Stomach smooth muscle (tissue), 2 donors: Measurements from ENCODE around the gene CBLN3.

Experiments used
- H3K27ac ChIP-seq: one replicate; pipeline ENCODE4 v1.7.0; 2013; ENCODE audit warnings: mild to moderate bottlenecking, low read length, inconsistent platforms
- H3K27me3 ChIP-seq, 2 donors: one replicate each; pipeline ENCODE4 v1.7.0; 2013; ENCODE audit warnings: low read length in 2 of 2; ENCODE audit not compliant: insufficient read depth in 2 of 2, control insufficient read depth in 1 of 2
- H3K36me3 ChIP-seq, 2 donors: one replicate each; pipeline ENCODE4 v1.7.0; 2013; ENCODE audit warnings: low read length in 2 of 2; ENCODE audit not compliant: control insufficient read depth in 2 of 2, insufficient read depth in 2 of 2
- H3K4me1 ChIP-seq: one replicate; pipeline ENCODE4 v1.7.0; 2013; ENCODE audit warnings: low read length; ENCODE audit not compliant: control insufficient read depth, insufficient read depth
- H3K4me3 ChIP-seq, 2 donors: one replicate each; pipeline ENCODE4 v1.7.0; 2013; ENCODE audit warnings: low read length in 2 of 2
- H3K9ac ChIP-seq, 2 donors: one replicate each; pipeline ENCODE4 v1.7.0; 2013; ENCODE audit warnings: low read length in 2 of 2, mild to moderate bottlenecking in 1 of 2
- H3K9me3 ChIP-seq, 2 donors: one replicate each; pipeline ENCODE4 v1.7.0; 2013; ENCODE audit warnings: low read length in 2 of 2; ENCODE audit not compliant: control insufficient read depth in 2 of 2
- donor health status: healthy.
- donor health status: Pancreatic carcinoma.

CBLN3 gene

DNA sequence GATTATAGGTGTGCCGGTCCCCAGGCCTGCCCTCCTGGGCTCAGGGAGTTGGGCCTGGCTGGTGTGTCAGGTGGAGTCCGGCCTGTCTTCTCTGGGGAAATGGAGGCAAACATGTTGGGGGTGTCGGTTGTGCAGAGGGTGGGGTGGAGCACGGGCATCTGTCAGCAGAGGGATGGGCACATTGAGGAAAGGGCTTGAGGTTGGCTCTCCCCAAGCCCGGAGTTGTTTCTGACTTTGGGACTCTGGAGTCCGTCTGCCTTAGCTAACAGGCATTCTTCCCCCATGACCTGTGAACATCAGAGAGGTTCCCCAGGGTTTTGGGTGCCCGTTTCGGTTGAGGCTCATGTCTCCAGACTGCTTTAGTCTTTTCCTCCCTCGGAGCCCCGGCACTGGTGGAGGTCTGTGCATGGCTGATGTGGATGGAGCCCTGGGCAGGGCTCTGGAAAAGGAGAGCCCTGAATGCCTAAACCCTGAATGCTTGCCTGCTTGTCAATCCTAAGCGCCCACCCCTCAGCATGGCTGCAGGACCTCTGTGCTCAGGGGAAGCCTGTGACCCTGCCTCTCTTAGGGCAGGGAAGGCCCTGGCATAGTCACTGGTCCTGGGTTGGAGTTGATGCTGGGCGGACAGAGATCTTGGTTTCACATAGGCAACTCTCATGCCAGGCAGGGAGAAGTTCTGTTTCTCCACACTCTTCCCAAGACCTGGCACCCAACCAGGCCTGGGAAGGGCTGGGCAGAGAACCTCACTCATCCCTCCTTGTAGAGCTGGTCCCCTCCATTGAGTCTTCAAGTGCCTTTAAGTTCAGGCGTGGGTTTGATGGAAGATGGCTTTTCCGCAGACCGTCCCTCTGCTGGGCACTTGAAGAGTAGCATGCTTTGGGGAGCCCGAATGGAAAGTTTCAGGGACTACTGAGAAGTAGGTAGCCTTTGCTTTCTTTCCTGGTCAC is 17.8 kb downstream of the CBLN3 start:
- H3K4me3 ChIP-seq, result no peak overlapping the region
- H3K27me3 ChIP-seq, result no peaks in the 10 kb centered on the region
- H3K4me1 ChIP-seq, result no peaks in the 10 kb centered on the region
- peaks cover 3 to 43% of the 10 kb centered on the region in 2 donors for H3K36me3 ChIP-seq
- H3K9ac ChIP-seq, result no peak overlapping the region
- H3K27ac ChIP-seq, result no peak overlapping the region
- no peaks in the 10 kb centered on the region for H3K9me3 ChIP-seq

DNA sequence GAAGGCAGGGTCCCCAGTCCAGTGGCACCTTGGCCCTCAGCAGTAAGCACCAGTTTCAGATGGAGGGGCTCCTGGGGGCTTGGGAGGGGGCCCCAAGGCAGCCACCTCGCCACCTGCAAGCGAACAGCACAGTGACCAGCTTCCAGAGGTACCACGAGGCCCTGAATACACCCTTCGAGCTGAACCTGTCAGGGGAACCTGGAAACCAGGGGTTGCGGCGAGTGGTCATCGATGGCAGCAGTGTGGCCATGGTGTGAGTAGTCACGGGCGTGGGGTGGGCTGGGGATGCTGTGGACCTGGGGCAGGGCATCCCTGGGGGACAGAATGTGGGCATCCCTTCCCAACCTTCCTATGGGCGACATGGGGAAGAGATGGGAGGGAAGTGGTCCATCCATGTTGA is 19.5 kb downstream of the CBLN3 start:
- no peaks in the 10 kb centered on the region for H3K9me3 ChIP-seq
- no peak overlapping the region for H3K4me3 ChIP-seq
- H3K27me3 ChIP-seq, result no peaks in the 10 kb centered on the region
- no peaks in the 10 kb centered on the region for H3K4me1 ChIP-seq
- no peak overlapping the region for H3K27ac ChIP-seq
- H3K36me3 ChIP-seq, result peaks cover 3 to 38% of the 10 kb centered on the region in 2 donors
- H3K9ac ChIP-seq, result no peak overlapping the region

DNA sequence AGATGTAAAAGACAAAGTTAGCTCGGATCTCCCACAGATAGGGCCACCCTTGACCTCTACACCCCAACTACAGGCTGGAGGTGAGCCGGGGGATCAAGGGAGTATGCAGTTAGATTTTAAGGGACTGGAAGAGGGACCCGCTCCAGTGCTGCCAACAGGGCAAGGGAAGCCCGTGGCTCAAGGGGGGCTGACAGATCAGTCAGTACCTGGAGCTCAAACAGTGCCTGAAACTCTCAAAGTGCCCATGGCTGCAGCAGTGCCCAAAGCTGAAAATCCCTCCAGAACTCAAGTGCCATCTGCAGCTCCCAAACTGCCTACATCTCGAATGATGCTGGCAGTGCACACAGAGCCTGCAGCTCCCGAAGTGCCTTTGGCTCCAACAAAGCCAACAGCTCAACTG is 20.3 kb downstream of the CBLN3 start:
- Histone ChIP-seq H3K27ac (no peak overlapping the region), H3K27me3 (no peaks in the 10 kb centered on the region), H3K4me3 (no peak overlapping the region), H3K36me3 (peaks cover 3 to 33% of the 10 kb centered on the region in 2 donors), H3K9ac (no peak overlapping the region), H3K4me1 (peaks cover 4% of the 10 kb centered on the region), H3K9me3 (no peaks in the 10 kb centered on the region)

DNA sequence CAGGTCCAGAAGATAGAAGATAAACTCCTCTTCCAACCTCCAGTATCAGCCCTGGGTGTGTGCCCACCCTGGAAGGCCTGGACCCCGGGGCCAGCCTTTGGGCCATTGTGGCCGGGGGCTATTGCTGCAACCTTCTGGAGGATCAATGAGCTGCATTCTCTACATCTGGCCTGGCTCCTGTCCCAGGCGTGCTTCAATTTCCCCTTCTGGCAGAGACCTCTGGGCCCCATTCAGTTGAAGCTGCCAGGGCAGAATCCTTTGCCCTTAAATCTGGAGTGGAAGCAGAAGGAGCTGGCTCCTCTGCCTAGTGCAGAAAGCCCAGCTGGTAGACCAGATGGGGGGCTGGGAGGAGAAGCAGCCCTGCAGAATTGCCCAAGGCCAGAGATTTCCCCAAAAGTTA is 20.7 kb downstream of the CBLN3 start:
- Histone ChIP-seq H3K9me3 (no peaks in the 10 kb centered on the region), H3K4me1 (peaks cover 4% of the 10 kb centered on the region), H3K27ac (no peak overlapping the region), H3K9ac (no peak overlapping the region), H3K4me3 (no peak overlapping the region), H3K36me3 (peaks cover 3 to 29% of the 10 kb centered on the region in 2 donors), H3K27me3 (no peaks in the 10 kb centered on the region)

DNA sequence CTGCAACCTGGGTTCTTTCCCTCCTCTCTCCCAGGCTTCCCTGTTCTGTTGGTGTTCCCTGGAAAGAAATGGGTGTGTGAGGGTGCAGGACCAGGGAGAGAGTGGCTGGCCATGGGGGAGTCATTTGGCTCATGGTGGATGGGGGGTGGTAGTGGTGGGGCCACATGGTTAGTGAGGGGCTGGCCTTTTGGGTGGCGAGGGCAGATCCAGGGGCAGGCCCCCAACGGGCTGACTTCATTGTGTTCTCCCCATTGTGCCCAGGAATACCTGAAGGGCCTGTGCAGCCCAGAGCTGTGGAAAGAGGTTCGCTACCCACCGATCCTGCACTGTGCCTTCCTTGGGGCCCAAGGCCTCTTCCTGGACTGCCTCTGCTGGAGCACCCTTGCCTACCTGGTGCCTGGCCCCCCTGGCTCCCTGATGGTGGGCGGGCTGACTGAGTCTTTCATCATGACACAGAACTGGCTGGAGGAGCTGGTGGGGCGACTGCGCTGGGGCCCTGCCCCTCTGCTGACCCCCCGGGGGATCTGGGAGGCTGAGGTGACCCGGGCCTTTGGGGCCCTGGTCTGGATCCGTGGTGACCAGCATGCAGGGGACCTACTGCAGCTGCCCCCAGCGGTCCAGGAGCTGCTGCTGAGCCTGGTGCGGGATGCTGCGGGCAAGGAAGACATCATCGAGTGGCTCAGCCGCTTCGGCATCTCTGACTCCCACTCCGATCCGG is 21.7 kb downstream of the CBLN3 start:
- H3K27me3 ChIP-seq, result no peaks in the 10 kb centered on the region
- no peak overlapping the region for H3K4me3 ChIP-seq
- no peaks in the 10 kb centered on the region for H3K9me3 ChIP-seq
- H3K4me1 ChIP-seq, result peaks cover 10% of the 10 kb centered on the region
- no peak overlapping the region for H3K27ac ChIP-seq
- no peak overlapping the region for H3K9ac ChIP-seq
- peaks cover 3 to 24% of the 10 kb centered on the region in 2 donors for H3K36me3 ChIP-seq

DNA sequence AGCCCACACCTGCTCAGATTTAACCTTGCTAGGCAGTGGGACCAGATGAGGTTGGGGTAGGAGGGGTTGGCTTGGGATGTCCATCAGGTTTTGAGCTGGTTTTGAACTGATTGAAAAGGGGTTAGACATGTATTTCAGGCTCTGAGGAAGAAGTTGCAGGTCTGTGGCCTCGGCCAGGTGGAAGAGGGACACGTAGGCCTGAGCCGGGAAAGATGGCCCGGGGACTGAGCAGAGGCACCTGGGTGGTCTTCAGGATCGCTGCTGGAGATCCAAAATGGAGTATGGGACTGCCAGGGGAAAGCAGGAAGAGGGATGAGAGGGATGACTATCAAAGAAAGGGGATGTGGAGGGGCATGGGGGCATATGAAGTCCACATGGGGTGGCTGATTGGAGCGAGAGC is 23.1 kb downstream of the CBLN3 start:
- no peak overlapping the region for H3K9ac ChIP-seq
- H3K9me3 ChIP-seq, result no peaks in the 10 kb centered on the region
- H3K4me1 ChIP-seq, result peaks cover 13% of the 10 kb centered on the region
- H3K36me3 ChIP-seq, result peaks cover 3 to 22% of the 10 kb centered on the region in 2 donors
- H3K27ac ChIP-seq, result no peak overlapping the region
- no peak overlapping the region for H3K4me3 ChIP-seq
- no peaks in the 10 kb centered on the region for H3K27me3 ChIP-seq

DNA sequence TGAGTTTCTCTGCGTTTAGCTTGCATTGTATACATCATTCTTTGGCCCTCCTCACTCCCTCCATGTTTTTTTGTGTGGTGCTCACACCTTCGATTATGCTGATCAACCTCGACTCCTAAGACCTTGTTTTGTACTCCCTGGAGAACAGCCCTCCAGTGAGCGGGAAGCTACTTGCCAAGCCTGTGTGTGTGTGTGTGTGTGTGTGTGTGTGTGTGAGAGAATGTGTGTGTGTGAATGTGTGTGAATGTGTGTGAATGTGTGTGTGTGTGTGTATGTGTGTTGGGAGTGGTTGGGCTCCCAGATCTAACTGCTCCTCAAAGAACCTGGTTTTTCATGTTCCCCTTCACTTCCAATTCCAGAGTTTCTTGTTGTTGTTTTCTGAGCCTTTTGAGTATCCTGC is 24.7 kb downstream of the CBLN3 start:
- H3K27ac ChIP-seq, result peak overlapping the region; percentile 11
- H3K9ac ChIP-seq, result no peak overlapping the region
- no peaks in the 10 kb centered on the region for H3K9me3 ChIP-seq
- peaks cover 22% of the 10 kb centered on the region for H3K4me1 ChIP-seq
- H3K4me3 ChIP-seq, result no peak overlapping the region
- H3K27me3 ChIP-seq, result no peaks in the 10 kb centered on the region
- H3K36me3 ChIP-seq, result peaks cover 3 to 12% of the 10 kb centered on the region in 2 donors

DNA sequence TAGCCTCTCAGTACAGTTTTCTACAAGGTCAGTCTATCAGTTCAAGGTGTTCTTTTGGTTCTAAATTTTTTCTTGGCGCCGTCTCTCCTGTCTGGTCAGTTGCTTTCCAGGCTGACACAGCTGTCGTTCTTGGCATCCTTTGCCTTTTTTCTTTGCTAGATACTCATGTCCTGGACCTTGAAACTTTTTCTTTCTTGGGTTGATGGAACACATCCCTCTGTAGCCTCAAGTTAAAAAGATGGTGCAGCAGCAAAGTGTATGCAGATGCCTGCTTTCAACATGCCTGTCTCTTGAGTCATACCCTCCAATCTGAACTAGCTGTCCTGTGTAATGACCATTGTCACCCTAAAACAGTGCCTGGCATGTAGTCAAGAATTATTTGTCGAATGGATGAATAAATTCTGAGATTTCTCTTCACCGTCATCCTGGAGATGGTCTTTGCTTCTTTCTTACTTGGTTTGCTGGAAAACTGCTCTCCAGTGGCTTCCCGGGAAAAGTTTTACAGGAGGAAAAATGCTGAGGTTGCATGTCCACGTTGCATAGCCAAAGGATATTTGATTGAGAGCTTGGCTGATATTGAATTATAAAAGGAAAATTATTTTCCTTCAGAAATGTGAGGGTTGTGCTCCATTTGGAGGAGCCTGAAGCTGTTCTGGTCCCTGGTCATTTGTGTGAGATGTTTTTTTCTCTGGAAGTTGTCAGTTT is 26.0 kb downstream of the CBLN3 start:
- peak overlapping the region in 1 of 2 donors; percentile 10 for H3K4me3 ChIP-seq
- peaks cover 0 to 7% of the 10 kb centered on the region in 2 donors for H3K36me3 ChIP-seq
- peaks cover 30% of the 10 kb centered on the region for H3K4me1 ChIP-seq
- H3K27me3 ChIP-seq, result no peaks in the 10 kb centered on the region
- H3K27ac ChIP-seq, result no peak overlapping the region
- H3K9ac ChIP-seq, result no peak overlapping the region
- H3K9me3 ChIP-seq, result no peaks in the 10 kb centered on the region

DNA sequence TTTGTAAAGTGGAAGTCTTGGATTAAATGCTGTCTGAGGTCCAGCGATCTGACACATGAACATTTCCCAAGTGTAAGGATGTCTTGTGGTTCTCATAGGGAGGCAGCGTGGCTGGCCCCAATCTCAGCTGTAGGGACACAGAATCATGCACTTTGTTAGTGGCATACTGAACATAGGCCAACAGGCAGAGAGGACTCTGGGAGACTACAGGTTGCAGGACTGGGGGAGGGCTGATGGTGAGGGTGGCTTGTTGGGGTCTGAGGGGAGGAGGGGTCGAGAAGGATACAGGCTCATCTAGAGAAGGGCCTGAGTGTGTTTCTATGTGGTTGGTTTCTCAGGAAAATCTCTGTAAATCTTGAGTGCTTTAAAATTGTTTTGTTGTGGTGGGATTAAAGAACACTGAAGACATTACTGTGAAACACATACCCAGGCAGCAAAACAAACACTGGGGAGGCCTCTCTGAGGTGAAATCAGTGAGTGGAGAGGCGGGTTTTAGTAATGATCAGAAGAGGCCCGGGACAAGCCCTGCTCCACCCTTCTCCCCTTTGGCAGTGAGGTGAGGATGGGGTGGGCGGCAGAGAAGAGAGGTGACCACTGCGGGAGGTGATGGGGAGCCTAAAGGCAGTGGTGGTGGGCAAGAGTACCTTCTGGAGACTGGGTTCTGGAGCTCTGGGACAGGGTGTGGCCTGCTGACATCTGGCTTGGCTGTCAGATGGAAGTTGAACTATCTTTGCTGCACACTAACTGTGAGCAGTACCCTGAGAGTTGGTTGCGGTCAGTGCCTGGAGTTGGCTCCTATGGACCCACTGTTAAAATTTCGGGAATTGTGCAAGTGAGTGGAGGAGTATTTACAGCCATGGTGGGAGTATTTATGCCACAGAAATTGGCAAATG is 27.4 kb downstream of the CBLN3 start:
- Histone ChIP-seq H3K9me3 (no peaks in the 10 kb centered on the region), H3K27ac (peak overlapping the region; percentile 18), H3K4me1 (peaks cover 39% of the 10 kb centered on the region), H3K4me3 (no peak overlapping the region), H3K27me3 (no peaks in the 10 kb centered on the region), H3K9ac (peak overlapping the region in 1 of 2 donors; percentile 6), H3K36me3 (peaks cover 0 to 2% of the 10 kb centered on the region in 2 donors)
